Stimulated activated CD4-positive, alpha-beta T cell treated with anti-CD3 and anti-CD28 coated beads, Interleukin-12 subunit alpha, Interleukin-12 subunit beta, amount 100 ng/mL, for 48 hours (primary cell): ENCODE measurements around the gene ADCK2.
"Not testable (repeated sequence)": the region's sequence is repeated elsewhere in the genome, so short reads cannot be mapped to it uniquely, and the experiment has no call there.

Experiments
- DNase-seq, 3 donors: peaks; one replicate each; pipeline ENCODE4 v3.0.0-alpha.2; 2020; ENCODE audit warnings: low read depth in 2 of 3, low spot score in 1 of 3

Gene ADCK2

GRCh38 chr7:140645166-140645900 is 27.4 kb upstream of the ADCK2 start:
- DNase-seq: no peak

- no peak for DNase-seq
Observed at GRCh38 chr7:140646931-140647647, 25.7 kb upstream of the ADCK2 start.

- DNase-seq: no peak
Observed at GRCh38 chr7:140649556-140650205, 23.1 kb upstream of the ADCK2 start.

GRCh38 chr7:140650367-140650766 is 22.4 kb upstream of the ADCK2 start:
- no peak for DNase-seq

- DNase-seq: no peak
Observed at GRCh38 chr7:140653319-140654108, 19.2 kb upstream of the ADCK2 start.

GRCh38 chr7:140654109-140654387 is 18.7 kb upstream of the ADCK2 start:
- DNase-seq: no peak

- DNase-seq: no peak
Observed at GRCh38 chr7:140654661-140655060, 18.1 kb upstream of the ADCK2 start.

GRCh38 chr7:140655511-140656408 is 17.0 kb upstream of the ADCK2 start:
- no peak for DNase-seq

GRCh38 chr7:140656548-140657515 is 15.9 kb upstream of the ADCK2 start:
- peak in 2 of 3 donors; percentile 25 to 31 for DNase-seq

- no peak for DNase-seq
Observed at GRCh38 chr7:140657891-140658290, 14.9 kb upstream of the ADCK2 start.

- DNase-seq: no peak
Observed at GRCh38 chr7:140659856-140660255, 12.9 kb upstream of the ADCK2 start.

GRCh38 chr7:140661124-140661523 is 11.6 kb upstream of the ADCK2 start:
- no peak for DNase-seq

- DNase-seq: not testable (repeated sequence)
Observed at GRCh38 chr7:140662938-140663337, 9.8 kb upstream of the ADCK2 start.

GRCh38 chr7:140667476-140667875 is 5.3 kb upstream of the ADCK2 start:
- DNase-seq: no peak

GRCh38 chr7:140668641-140669040 is 4.1 kb upstream of the ADCK2 start:
- no peak for DNase-seq

- no peak for DNase-seq
Observed at GRCh38 chr7:140669352-140669751, 3.4 kb upstream of the ADCK2 start.

- DNase-seq: not testable (repeated sequence)
Observed at GRCh38 chr7:140669862-140670261, 2.9 kb upstream of the ADCK2 start.

GRCh38 chr7:140670343-140670935 is 2.3 kb upstream of the ADCK2 start:
- no peak for DNase-seq

GRCh38 chr7:140671966-140672365 is 779 bp upstream of the ADCK2 start:
- no peak for DNase-seq
